Subcutaneous adipose tissue (tissue), 4 donors: ENCODE measurements around the gene TRAF3IP3. TPM values are rescaled to one million over a fixed set of nuclear protein-coding genes. Genes with fewer than 3 reads are reported as not detected.

Source experiments
- total RNA-seq, 4 donors: library from RNA; depleted of rRNA; stranded (reverse); fragments of >200 nt; gene quantifications; one replicate each; pipeline ENCODE4 v1.1.0, GENCODE V29; 2016
- TF ChIP-seq, protein P1 (sequence below): fragments of 450-650 bp; IDR thresholded peaks from one replicate; pipeline ENCODE4 v1.5.1; 2016; ENCODE audit warnings: low read depth, mild to moderate bottlenecking, control low read depth, antibody characterized with exemption, moderate library complexity

Gene TRAF3IP3
- total RNA-seq, 4 donors from 2014 or later = 0.94 to 10.7 (median 3.1) TPM

DNA sequence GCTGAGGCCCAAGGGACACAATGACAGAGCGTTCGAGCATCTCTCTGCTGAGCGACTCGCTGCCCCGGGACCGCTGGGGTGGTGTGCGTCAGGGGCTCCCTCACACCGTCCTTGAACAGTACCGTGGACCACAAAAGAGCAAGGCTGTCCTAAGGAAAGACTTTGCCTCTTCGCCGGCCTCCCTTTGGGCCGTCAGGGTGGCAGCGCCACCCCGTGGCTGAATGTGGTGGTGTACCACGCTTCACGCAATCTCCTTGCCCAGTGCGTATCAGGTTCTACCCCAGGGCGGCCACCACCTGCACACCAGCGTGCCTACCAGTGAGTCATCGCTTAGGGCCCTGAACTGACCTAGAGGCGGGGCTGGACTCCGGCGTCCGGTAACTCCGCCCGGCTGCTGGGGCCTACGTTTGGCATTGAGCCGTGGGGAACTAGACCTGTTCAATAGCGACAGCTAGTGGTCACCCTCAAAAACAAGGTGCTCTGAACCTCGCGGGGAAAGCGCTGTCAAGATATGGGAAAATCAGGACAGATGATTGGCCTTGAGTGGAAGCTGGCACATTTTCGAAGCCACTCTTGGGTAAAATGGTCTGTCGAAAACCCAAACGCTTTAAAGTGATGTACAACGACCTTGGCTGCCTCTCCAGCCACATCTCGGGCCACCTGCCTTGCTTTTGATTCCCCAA is 8.1 kb upstream of the TRAF3IP3 start:
- TF ChIP-seq, protein P1, sequence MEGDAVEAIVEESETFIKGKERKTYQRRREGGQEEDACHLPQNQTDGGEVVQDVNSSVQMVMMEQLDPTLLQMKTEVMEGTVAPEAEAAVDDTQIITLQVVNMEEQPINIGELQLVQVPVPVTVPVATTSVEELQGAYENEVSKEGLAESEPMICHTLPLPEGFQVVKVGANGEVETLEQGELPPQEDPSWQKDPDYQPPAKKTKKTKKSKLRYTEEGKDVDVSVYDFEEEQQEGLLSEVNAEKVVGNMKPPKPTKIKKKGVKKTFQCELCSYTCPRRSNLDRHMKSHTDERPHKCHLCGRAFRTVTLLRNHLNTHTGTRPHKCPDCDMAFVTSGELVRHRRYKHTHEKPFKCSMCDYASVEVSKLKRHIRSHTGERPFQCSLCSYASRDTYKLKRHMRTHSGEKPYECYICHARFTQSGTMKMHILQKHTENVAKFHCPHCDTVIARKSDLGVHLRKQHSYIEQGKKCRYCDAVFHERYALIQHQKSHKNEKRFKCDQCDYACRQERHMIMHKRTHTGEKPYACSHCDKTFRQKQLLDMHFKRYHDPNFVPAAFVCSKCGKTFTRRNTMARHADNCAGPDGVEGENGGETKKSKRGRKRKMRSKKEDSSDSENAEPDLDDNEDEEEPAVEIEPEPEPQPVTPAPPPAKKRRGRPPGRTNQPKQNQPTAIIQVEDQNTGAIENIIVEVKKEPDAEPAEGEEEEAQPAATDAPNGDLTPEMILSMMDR = no peak

DNA sequence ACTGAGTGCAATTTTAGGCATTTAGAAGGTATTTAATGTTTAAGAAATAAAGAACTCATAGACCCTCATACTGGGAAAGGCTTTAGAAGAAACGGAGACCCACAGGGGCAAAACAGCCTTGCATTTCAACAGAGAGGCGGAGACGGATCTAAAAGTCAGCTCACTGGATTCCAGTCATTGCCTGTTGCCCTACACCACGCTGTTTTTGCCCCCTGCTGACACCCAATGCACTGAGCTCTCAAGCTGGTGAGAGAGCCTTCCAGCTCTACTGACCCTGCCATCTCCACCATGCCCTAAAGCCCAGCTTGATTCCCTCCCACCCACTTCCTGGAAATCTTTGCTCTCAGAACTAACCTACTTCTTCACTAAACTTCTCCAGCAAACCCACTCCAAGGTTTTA is 7.2 kb upstream of the TRAF3IP3 start:
- TF ChIP-seq, protein P1 = no peak

DNA sequence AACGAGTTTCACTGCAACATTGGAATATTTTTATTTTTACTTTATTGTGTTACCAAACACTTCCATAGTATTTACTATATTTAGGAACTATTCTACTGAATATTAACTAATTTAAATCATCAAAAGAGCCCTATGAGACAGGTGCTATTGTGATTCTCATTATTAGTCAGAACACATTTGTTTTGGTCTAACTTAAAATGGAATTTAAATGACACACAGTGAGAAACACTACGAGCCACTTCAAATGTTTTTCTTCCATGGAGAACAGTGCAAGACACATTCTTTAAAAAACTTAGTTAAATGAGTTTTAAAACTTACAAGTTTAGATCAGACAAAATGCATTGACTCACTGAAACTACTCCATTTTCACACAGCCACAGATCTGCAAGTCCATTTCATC is 6.6 kb upstream of the TRAF3IP3 start:
- TF ChIP-seq, protein P1 = no peak

DNA sequence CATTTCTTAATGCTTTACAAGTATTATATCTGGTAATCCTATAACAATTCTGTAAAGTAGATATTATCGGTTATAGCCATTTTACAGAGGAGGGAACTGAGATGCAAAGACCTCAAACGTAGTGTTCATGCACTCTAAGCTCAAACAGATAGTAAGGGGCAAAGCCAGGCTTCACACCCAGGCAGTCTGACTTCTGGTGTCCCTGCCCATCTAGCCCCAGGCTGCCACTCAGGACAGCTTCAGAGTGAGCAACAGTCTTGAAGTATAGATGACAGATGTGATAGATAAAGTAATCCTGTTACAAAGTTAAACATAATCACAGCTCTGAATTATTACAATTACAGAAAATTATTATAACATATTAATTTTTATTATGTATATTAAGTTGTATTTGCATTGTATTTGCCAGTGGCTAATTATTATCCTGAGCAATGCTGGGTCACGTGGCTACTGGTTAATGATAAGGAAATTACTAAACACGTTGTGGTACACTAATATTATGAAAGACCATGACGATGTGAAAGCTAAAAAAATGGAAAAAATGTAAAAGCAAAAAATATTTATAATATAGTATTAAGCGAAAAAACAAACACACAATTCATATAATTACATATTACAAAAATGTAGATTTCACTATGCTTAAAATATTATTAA is 6.1 kb upstream of the TRAF3IP3 start:
- TF ChIP-seq, protein P1 = no peak

DNA sequence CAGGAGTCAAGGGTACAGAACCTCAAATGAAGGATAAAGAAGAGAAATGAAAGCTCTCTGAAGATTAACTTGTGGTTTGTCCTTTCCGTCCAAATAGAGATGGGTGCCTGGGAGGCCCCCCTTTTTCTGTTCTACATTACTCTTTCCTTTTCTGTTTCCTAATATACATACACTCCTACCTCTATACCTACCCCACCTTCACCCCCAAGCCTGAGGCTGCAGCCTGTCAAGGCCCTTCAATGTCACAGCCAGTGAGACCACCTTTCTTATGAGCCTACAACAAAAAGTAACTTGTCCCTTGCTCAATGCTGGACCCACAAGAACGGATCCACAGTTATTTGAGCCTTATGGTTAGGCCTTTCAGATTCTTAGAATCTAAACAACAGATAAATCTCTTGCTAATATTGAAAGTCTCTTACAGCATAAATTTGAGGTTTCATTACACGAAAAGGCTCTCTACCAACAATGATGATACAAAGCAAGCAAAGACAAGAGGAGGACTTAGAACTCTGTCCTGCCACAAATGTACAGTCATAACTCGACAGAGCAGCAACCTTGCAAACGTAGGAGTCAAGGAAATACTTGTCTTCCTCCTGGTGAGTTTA is 4.1 kb upstream of the TRAF3IP3 start:
- TF ChIP-seq, protein P1 = no peak

DNA sequence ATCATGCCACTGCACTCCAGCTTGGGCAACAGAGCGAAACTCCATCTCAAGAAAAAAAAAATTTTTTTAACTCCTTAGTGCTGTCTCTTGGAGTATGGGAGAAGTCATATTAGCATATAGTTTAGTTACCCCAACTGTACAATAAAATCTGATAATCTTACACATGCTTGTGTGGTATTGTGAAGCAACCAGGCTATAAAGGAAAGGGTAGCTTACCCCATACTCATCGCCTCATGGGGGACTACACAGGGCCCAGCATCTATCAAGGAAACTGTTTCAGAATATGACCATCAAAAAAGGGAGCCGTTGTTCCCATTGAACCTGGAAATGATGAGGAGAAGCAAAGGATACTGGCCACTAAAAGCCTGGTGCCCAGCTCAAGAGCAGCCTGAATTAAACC is 3.0 kb upstream of the TRAF3IP3 start:
- TF ChIP-seq, protein P1 = no peak

DNA sequence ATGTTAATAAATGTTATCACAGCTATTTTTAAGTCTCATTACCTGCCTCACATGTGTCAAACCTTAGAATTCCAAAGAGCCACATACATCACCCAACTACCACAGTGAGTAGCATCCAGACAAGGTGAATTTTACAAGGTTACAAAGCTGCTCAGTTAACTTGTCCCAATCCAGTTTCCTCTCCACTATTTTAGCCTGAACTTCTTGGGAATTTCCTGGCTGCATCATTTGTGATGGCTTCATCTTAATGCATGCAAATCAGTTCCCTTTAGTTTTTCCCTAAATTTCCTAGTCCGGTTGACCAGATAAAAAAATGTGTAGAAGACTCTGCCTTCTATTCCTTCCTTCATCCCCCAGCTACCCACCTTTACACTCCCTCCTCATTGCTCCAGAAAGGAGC is 597 bp upstream of the TRAF3IP3 start:
- TF ChIP-seq, protein P1 = no peak
